A549 (cell line): Measurements from ENCODE around the gene PAX4.

Experiments used
- BHLHE40 ChIP-seq: IDR thresholded peaks from 2 replicates; pipeline ENCODE4 v1.6.1; 2012; ENCODE audit warnings: low read depth, low read length, inconsistent platforms
- CBX8 ChIP-seq: fragments of 200-600 bp; sonication (generic); IDR thresholded peaks from 2 replicates; pipeline ENCODE4 v1.6.1; 2016
- CTCF ChIP-seq: fragments of >200 bp; sonication (Bioruptor Twin); formaldehyde crosslinking; IDR thresholded peaks from 3 replicates; pipeline ENCODE4 v1.5.1; 2016
- MAFK ChIP-seq: fragments of 450-650 bp; IDR thresholded peaks from 2 replicates; pipeline ENCODE4 v1.6.1; 2014; ENCODE audit not compliant: partially characterized antibody
- POLR2A ChIP-seq: IDR thresholded peaks from 2 replicates; pipeline ENCODE4 v1.6.1; 2012; ENCODE audit warnings: mild to moderate bottlenecking, low read length
- RCOR1 ChIP-seq: fragments of 150-350 bp; IDR thresholded peaks from 2 replicates; pipeline ENCODE4 v1.6.1; 2014; ENCODE audit warnings: antibody characterized with exemption, low read length, low read depth
- REST ChIP-seq: fragments of 200-600 bp; sonication (generic); IDR thresholded peaks from 2 replicates; pipeline ENCODE4 v1.6.1; 2016; ENCODE audit warnings: antibody characterized with exemption, mild to moderate bottlenecking, moderate library complexity
- SMC3 ChIP-seq: fragments of >200 bp; sonication (Bioruptor Twin); formaldehyde crosslinking; IDR thresholded peaks from 3 replicates; pipeline ENCODE4 v1.6.1; 2018; ENCODE audit warnings: inconsistent platforms
- TF ChIP-seq, protein P1 (sequence below): fragments of 450-650 bp; IDR thresholded peaks from 2 replicates; pipeline ENCODE4 v1.6.1; 2014; ENCODE audit warnings: antibody characterized with exemption

- TF ChIP-seq RCOR1 (no peak), CTCF (no peak), BHLHE40 (no peak), REST (no peak), CBX8 (no peak), POLR2A (peak; percentile 97), MAFK (peak; percentile 95), SMC3 (no peak)
- TF ChIP-seq, protein P1, sequence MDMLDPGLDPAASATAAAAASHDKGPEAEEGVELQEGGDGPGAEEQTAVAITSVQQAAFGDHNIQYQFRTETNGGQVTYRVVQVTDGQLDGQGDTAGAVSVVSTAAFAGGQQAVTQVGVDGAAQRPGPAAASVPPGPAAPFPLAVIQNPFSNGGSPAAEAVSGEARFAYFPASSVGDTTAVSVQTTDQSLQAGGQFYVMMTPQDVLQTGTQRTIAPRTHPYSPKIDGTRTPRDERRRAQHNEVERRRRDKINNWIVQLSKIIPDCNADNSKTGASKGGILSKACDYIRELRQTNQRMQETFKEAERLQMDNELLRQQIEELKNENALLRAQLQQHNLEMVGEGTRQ, result no peak
Observed at GRCh38 chr7:127651556-127652332, 33.8 kb upstream of the PAX4 start, which contains the start of gene SND1.
